HG02943 (cell line): ENCODE measurements around the gene KHDRBS2.

Experiments used
- ATAC-seq: cut with Tn5 transposase; IDR thresholded peaks from one replicate; pipeline ENCODE4 v1.9.1; 2021; ENCODE audit warnings: mild to moderate bottlenecking, low read depth, moderate library complexity; ENCODE audit not compliant: unreplicated experiment

The KHDRBS2 gene

DNA sequence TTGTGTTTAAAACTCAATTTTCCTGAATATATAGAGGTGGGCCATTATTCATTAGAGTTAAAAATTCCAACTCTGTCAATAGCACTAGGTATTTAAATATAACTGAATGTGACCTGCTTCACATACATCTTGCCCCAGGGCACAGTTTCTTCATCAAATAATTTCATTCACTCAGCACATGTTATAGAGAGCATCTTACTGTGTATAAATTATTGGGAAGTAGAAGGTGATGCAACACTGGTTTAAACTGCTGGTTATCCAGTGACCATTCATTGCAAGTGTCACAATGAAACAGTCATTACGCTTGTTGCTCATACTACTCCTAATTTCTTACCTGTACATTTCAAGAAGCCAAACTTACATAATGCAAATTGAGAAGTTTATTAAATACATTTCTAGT lies 93.4 kb downstream of the KHDRBS2 start:
- no peak for ATAC-seq

DNA sequence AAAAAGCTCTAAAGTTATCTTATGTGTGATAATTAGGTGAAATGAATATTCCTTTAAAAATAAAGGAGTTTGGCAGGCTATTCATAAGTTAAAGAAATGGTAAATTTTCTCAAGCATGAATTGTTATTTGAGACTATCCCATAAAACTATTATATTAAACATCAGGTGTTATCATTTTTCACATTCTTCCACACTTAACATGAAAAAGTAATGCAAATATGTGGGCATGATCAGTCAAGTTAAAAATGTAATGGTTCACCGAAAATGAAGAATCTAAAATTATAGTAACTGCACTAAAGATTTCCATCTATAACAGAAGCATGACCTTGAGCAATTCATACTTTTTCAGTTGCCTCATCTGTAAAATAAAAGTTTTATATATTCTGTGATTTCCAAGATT lies 110.8 kb downstream of the KHDRBS2 start:
- no peak for ATAC-seq

DNA sequence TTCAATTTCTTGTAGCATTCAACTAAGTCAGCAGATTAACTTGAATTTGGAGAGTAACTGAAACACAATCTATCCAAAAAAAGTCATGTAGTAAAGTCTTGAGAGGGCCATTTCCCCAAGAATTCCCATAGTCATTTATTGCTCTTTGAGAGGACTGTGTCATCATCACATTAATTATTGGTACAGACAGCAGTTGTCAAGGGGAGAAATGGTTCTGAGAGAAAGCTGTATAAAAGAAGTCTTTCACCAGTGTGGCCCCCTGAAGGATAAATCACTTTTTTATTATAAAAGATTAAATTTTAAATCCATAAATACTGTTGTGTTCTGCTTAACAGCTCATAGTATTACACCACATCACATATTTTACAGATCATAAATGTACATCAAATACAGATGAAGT lies 111.5 kb downstream of the KHDRBS2 start:
- no peak for ATAC-seq

DNA sequence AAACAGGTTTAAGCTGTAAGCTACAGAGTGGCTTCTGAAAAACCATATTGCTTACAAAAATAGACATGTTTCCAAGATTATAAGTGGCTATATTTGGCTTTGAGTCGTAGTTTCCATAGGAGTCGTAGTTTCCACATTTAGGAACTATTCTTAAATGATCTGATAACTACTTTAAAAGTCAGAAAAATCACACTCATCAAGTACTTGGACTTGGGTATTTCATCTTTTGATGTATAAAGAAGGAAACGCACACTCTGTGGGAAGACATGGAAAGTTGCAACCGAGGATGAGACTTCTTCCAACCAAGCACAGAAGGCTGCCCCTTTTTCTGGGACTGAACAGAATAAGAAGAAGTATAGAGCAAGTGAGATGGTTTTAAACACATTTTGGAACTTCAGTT lies 118.3 kb downstream of the KHDRBS2 start:
- no peak for ATAC-seq

DNA sequence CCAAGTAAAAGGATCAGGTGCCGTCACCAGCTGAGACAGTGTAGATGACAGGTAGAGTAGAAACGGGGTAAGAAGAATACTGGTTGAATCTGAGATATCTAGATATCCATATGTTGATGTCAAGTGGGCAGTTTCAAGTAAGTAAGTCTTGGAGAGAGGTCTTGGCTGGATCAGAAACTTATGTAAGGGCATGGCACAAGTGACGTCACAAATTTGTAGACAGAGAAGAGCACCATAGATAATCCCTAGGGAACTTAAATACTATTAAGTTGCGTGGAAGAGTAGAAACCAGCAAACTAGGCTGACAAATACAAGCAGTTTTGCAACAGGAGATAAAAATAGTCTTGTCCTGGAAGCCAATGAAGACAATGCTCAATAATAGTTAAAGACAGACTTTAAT lies 123.2 kb downstream of the KHDRBS2 start:
- ATAC-seq, result no peak

DNA sequence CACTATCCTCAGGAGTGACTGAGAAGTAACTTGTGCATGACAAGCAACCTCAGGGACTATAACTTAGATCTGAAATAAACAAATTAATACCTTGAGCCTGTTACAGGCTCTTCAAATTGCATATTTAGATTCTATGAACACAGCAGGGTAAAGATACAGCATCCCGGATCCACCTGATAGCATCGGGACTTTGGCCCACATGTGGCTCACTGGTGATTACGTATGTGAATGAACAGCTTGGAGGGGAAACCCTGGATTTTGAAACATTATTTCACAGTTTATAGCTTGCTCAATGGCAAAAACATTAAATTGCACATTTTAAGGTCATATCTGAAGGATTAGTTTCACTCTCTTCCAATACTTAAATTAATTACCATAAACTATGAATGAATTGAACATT lies 133.2 kb downstream of the KHDRBS2 start:
- ATAC-seq, result no peak

DNA sequence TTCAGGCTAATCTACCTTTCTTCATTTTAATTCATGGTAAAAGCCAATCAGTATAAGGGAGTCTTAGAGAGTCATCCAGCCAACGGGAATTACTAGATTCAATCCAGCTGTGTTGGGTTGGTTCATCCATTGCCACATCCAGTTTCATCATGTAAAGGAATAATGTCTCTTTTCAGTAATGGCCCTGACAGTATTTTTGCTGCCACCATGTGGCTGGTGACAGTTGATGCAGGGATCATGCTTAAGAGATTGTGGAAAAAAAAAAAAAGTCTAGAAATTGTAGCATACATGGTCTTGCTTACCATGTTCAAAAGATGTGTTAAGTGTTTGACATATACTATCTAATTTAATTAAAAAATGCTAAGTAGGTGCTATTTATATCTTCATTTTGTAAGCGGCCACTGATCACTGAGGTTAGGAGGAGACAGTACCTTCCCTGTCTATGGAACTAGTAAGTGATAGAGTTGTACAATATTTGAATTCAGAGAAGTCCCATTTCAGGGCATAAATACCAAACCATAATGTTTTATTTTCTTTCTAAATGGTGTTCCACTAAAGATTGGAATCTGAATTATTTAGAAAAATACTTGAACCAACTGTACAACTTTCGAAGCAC lies 135.9 kb downstream of the KHDRBS2 start:
- ATAC-seq, result no peak

DNA sequence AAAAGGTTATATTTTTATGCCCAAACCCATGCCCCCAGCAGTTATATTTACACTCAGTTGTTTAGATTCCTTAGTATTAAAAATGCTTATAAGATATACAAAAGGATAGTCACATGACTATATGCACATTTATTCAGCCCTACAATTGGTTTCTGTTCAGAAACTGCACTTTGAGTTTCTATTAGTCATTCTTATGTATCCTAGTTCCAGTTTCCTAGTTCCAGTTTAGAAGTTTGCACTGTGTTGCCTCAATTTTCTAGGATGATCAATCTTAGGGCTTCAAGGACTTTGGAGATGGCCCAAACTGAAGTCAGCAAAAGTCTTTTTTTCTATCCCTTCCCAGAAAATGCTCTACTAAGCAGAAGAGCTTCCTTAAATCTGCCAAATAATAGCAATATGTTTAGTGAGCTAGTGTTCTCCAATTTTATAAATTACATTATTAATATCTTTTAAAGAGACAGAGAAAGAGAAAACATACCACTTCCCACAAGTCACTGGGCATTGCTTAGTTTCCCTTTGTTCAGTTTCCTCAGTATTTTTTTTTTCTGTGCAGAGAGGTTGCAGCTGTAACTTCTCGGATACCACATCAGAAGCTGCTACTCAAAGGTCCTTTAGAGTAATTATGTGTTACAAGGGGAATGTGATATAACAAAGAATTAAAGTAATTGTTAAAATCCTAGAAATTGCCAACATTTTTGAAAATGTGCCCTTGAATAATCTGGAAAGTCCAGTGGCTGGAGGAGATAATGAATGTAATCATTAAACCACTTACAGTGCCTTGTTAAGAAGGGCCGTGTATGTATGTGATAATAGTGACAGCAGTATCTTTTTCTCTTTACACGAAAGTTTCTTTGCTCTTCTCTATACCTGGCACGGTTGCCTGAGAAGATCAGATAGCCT lies 138.8 kb downstream of the KHDRBS2 start:
- ATAC-seq, result no peak

DNA sequence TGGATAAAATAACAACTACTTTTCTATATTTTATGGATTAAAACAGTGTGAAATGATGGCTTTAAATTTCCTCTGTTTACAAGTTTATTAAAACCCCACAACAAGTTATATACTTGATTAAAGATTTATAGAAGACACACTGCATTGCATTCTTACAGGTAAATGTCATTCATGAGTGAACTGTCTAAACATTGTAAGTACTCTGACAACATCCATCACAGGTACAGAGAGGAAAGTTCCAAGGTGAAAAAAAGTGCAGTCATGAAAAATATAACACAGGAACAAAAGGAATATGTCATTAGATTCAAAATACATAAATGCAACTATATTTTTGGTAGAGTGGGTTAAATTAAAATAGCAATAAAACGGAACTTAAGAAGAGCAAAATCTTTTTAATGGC lies 156.9 kb downstream of the KHDRBS2 start:
- no peak for ATAC-seq

DNA sequence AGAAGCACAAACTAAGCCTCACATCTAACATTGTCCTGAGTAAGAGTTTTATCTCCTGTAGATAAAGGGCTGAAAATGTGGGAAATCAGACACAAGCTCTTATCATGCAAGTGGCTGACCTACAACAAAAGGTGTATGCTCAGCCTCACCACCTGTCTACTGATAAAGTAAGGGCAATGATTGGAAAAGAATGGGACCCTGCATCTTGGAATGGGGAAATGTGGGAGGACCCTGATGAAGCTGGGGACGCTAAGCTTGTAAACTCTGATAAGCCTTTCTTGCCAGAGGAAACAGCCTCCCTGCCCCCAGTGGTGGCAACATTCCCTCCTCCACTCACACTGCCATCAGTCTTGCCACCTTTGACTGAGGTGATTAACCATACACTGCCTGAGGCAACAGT lies 166.6 kb downstream of the KHDRBS2 start:
- no peak for ATAC-seq

DNA sequence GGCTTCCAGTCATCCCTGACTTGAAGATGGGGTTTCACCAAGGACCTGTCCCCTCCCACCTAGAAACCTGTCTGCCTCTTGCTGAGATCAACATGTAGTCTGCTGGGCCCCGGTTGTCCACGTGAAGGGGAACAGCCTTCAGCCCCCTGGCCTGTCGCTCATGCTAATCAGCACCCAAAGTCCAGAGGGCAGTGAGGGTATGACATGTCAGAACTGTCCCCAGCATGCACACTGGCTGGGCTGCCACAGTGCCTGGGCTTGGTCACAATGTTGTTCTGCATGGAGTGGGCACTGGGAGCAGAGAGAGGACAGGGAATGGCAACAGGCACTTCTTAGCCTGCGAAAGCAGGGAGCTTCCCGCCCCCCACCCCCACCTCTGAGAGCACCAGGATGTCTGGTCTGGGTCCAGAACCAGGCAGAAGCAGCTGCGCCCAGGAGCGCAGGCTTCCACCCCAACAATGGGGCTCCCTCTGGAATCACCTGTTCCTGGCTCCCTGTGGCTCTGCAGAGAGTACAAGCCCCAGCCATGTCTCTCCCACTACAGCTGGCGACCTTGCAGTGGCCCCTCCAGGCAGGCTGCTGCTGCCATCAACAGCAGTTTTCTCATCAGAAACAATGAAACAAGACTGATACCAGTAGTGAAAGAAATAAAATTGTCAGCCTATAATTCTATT lies 182.7 kb downstream of the KHDRBS2 start:
- ATAC-seq, result no peak

DNA sequence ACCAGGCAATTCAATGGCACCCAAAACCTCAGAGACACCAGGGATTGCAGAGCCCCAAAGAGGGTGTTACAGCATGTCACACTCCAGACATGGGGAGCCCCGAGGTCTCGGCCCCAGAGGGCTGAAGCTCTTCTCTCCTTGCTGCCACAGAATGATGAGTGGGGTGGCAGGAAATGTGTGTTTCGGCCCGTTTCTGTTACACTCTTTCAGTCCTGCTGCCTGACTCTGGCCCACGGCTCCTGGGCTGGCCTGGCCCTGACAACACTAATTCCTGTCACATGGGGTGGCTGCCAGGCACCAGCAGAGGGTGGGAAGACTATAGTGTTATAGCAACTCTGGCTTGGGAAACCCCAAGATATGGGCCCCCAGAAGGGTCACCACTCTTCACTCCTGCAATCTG lies 183.6 kb downstream of the KHDRBS2 start:
- ATAC-seq, result no peak

DNA sequence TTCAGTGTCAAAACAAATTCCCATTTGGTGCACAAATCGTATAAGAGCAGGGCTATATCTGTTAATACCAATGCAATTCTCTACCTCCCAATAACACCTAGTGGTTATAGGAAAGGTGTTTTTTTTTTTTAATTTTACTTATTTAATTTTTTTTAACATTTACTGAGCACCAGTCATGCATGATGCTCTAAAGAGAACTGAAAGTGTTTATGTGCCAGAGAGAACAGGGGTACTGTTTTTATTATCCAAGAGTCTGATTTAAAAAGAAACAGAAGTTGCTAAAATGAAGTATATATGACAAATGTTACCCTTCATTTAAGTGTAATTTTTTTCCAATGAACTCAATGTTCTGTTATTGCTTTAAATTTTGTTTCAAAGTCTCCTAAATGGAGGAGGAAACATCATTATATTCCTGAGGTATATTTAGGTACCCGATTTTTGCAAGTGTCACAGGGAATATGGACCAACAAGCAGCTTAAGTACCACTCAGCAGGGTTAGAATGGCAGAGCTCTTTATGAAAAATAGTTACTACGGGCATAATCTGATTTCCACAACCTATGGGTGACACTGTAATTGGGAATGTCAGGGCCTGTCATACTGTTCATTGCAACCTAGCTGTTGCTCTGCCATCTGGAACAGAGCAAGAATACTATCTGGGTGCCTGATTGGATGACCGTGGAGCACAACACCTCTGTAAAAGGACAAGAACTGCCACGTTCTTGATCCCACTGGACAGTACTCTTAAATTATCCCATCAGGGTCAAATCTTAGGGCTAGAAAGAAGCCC lies 195.4 kb downstream of the KHDRBS2 start:
- no peak for ATAC-seq

DNA sequence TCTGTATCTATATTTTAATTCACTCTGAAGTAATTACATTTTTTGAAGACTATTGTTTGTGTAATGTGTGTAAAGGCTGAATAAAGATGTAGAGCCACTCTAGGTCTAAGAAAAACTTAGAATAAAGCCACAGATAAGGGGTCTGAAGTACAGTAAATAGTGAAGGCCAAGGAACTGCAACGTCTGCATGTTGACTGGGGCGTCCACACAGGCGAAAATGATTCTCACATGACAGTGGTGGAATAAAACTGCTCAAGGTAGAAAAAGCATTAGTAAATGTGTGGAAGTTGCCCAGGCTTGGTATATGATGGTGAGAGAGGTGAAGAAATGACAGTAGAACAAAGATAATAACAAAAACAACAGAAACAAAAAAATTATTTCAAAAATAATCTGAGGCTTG lies 196.2 kb downstream of the KHDRBS2 start:
- no peak for ATAC-seq

DNA sequence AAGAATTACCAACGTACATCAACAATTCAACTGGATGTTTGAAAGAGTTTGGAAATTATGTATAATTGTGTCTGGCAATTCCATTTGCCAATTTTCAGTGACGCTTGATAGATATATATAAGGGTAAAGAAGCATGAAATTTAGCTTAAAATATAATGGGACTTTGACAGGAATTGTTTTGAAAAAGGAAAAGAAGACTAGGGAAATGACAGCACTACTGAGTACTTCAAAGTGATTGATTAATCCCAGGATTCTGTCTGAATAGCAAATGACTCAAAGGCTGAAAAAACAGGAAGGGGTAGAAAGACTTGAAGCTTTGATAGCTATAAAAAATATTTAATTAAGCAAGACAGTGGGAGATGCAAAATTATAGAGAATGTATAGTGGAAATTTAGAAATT lies 200.0 kb downstream of the KHDRBS2 start:
- ATAC-seq, result no peak

DNA sequence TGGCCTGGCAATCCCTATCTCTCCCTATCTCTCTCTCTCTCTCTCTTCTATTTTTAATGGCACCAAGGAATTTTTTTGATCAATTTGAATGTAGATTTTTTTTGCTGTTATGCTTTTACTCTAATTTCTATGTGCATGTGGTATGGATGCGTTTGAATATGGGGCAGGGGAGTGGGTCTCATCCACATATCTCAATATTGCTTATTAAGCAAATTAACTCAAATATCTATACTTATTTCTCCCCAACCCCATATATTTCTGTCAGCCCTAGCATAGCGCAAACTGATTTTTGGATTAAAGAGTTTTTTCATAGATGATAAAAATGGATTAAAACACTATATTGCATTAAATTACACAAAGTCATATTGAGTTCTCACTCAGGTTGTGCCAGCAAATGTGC lies 210.2 kb downstream of the KHDRBS2 start:
- ATAC-seq, result no peak

DNA sequence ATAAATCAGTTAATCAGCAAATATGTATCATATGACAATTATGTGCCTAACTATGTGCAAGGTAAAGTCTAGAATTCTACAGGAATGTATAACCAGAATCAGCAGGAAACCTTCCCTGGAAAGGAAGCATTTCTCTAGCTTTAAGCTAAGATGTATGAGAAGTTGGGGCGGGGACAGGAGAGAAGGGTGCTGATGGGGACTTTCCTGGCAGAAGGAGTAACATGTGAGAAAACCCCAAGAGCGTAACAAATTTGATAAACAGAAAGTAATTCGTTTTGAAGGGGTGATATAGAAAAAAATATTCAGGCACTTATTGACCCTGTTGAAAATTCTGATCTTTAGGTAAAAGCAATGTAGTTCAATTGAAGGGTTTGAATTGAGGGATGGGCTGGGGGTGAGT lies 226.1 kb downstream of the KHDRBS2 start:
- no peak for ATAC-seq

DNA sequence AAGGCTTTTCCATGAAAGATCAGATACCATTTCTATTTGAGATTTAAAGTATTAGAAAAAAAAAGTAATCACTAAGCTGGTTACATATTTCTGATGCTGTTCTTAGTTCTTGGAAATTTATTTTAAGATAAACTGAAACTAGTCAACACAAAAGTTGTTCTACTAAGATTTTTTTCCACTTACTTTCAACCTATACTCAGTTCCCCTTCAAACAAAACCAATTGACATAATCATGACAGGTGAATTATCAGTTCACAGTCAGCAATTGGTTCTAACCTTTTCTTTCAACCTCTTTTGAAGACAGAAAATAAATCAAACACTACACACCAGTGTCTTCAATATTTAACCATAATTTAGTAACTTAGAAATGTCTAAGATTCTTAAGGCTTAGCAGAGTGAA lies 228.7 kb downstream of the KHDRBS2 start:
- ATAC-seq, result no peak

DNA sequence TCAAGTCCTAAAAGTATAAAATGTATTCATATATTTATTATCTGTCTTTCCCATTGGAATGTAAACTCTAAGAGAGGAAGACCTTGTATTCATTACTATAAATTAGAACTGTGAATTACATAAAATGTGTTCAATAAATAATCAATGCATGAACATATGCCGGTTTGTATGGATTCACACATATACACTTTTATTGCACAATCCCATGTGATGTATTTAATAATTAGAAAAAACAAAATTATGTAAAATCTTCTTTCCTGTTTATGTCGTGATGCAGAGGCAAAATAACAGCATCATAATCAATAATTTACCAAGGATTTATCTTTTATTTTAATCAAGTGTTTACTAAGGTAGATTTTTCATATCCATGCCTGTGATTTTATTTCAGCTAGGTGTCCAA lies 240.5 kb downstream of the KHDRBS2 start:
- ATAC-seq, result no peak

DNA sequence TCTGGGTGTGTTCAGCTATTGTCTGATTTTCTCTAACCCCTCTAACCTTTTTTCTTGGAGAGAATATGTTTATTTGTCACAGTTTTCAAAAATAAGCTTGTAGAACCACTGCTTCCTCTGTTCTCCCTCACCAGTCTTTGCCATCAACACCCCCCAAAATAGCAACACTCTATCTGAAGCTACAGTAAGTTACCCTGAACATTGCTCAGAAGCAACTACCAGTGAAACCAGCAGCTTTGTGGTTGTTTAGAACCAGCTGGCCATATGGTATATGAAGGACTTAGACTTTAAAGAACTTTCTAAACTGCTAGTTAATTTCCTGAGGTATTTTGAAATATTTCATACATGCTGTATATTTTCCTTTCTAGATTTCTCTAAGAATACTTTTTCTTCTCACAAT lies 242.9 kb downstream of the KHDRBS2 start:
- ATAC-seq, result no peak

DNA sequence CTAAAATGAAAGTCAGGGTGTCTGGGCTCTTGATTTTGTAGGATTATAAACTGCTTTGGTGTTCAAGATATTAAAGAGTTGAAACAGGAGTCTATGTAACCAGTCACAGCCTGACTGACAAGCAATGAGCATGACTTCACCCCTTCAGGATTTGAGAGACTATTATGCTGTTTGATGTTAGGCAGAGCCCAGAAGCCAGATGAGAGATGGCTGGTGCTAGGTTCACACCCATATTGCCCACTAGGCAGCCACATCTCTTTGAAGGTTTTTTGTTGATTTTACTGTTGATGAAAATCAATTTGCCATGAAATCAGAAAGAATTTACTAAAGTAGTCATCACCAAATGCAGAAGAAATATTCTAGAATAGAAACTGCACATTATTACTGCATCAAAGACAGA lies 243.6 kb downstream of the KHDRBS2 start:
- ATAC-seq, result no peak
